HepG2 (cell line): Measurements from ENCODE around the gene P2RX6. TPM values are rescaled to one million over a fixed set of nuclear protein-coding genes. Genes with fewer than 3 reads are reported as not detected.

Source experiments
- ELF4 ChIP-seq: sonication (generic); formaldehyde crosslinking; IDR thresholded peaks from 2 replicates; pipeline ENCODE4 v1.5.0; 2020; ENCODE audit warnings: missing genetic modification reagents, mild to moderate bottlenecking, moderate library complexity, borderline replicate concordance
- EP300 ChIP-seq, 3 experiments: sonication (generic) in 1 of 3; formaldehyde crosslinking in 1 of 3; IDR thresholded peaks; 2 replicates each; pipeline versions ENCODE4 v1.5.1 to v1.6.1; 2011 to 2020; ENCODE audit warnings: low read depth in 2 of 3, low read length in 2 of 3, borderline replicate concordance in 1 of 3, improper control_type of control experiment in 1 of 3, mild to moderate bottlenecking in 1 of 3, missing genetic modification reagents in 1 of 3, moderate library complexity in 1 of 3
- FOXO1 ChIP-seq: sonication (generic); formaldehyde crosslinking; IDR thresholded peaks from 2 replicates; pipeline ENCODE4 v1.4.0; 2020; ENCODE audit warnings: missing genetic modification reagents
- HMGA1 ChIP-seq: sonication (generic); formaldehyde crosslinking; conservative IDR thresholded peaks from 2 replicates; pipeline ENCODE4 v1.4.0; 2020; ENCODE audit warnings: missing genetic modification reagents
- HOXD1 ChIP-seq: sonication (generic); formaldehyde crosslinking; IDR thresholded peaks from 2 replicates; pipeline ENCODE4 v1.5.0; 2020; ENCODE audit warnings: missing genetic modification reagents
- KDM1A ChIP-seq: IDR thresholded peaks from 2 replicates; pipeline ENCODE4 v1.6.1; 2016; ENCODE audit warnings: missing compliant biosample characterization
- PAWR ChIP-seq: sonication (generic); formaldehyde crosslinking; IDR thresholded peaks from 2 replicates; pipeline ENCODE4 v1.4.0; 2020; ENCODE audit warnings: missing genetic modification reagents, mild to moderate bottlenecking, borderline replicate concordance
- RARG ChIP-seq: sonication (generic); formaldehyde crosslinking; IDR thresholded peaks from 2 replicates; pipeline ENCODE4 v1.4.0; 2020; ENCODE audit warnings: low read depth, mild to moderate bottlenecking, missing genetic modification reagents
- SUZ12 ChIP-seq: fragments of 150-350 bp; IDR thresholded peaks from 2 replicates; pipeline ENCODE4 v1.6.1; 2014; ENCODE audit warnings: low read depth, low read length
- TFAP4 ChIP-seq: sonication (generic); IDR thresholded peaks from 2 replicates; pipeline ENCODE4 v1.6.1; 2016; ENCODE audit warnings: low read depth, borderline replicate concordance
- ZBTB21 ChIP-seq: sonication (generic); formaldehyde crosslinking; IDR thresholded peaks from 2 replicates; pipeline ENCODE4 v1.4.0; 2020; ENCODE audit warnings: missing genetic modification reagents
- ZBTB34 ChIP-seq: sonication (generic); formaldehyde crosslinking; IDR thresholded peaks from 2 replicates; pipeline ENCODE4 v1.8.0; 2022; ENCODE audit warnings: mild to moderate bottlenecking, missing genetic modification reagents
- ZKSCAN1 ChIP-seq: fragments of 150-350 bp; IDR thresholded peaks from 2 replicates; pipeline ENCODE4 v1.6.1; 2014; ENCODE audit warnings: low read length
- ZNF160 ChIP-seq: sonication (generic); formaldehyde crosslinking; IDR thresholded peaks from 2 replicates; pipeline ENCODE4 v1.8.0; 2022; ENCODE audit warnings: mild to moderate bottlenecking, inconsistent platforms, missing genetic modification reagents
- ZNF33B ChIP-seq: sonication (generic); formaldehyde crosslinking; IDR thresholded peaks from 2 replicates; pipeline ENCODE4 v1.5.1; 2020; ENCODE audit warnings: mild to moderate bottlenecking, missing genetic modification reagents
- ZNF383 ChIP-seq: sonication (generic); formaldehyde crosslinking; IDR thresholded peaks from 2 replicates; pipeline ENCODE4 v1.4.0; 2020; ENCODE audit warnings: missing genetic modification reagents, mild to moderate bottlenecking, borderline replicate concordance
- ZNF607 ChIP-seq: sonication (generic); formaldehyde crosslinking; IDR thresholded peaks from 2 replicates; pipeline ENCODE4 v1.5.1; 2020; ENCODE audit warnings: missing genetic modification reagents, mild to moderate bottlenecking, borderline replicate concordance
- ZSCAN21 ChIP-seq: sonication (generic); formaldehyde crosslinking; IDR thresholded peaks from 2 replicates; pipeline ENCODE4 v1.8.0; 2022; ENCODE audit warnings: mild to moderate bottlenecking, missing genetic modification reagents, moderate library complexity, borderline replicate concordance
- polyA plus RNA-seq, 8 experiments: library from polyadenylated mRNA; depleted of rRNA in 3 of 8; stranded (reverse) in 7 of 8; unstranded in 1 of 8; fragments of >200 nt; fragmentation: Illumina TruSeq in 4 of 8; extraction: Trizol in 4 of 8; gene quantifications; 2 replicates each; pipeline versions ENCODE4 v1.2.1 to v1.2.3, GENCODE V29; 2011 to 2016; ENCODE audit warnings: low read depth in 4 of 8, missing spikeins in 1 of 8, mixed read lengths in 1 of 8; ENCODE audit not compliant: insufficient read depth in 1 of 8
- total RNA-seq, 5 experiments: library from RNA; depleted of rRNA; stranded (reverse); fragments of >200 nt; fragmentation: Illumina TruSeq; extraction: Trizol; gene quantifications; 2 replicates each; pipeline ENCODE4 v1.2.3, GENCODE V29; 2016; ENCODE audit warnings: low read depth in 1 of 5
- TF ChIP-seq, protein P1 (sequence below): sonication (generic); formaldehyde crosslinking; IDR thresholded peaks from 2 replicates; pipeline ENCODE4 v1.4.0; 2020; ENCODE audit warnings: mild to moderate bottlenecking, missing genetic modification reagents, borderline replicate concordance
- TF ChIP-seq, protein P2 (sequence below): sonication (generic); formaldehyde crosslinking; IDR thresholded peaks from 2 replicates; pipeline ENCODE4 v1.8.1; 2023; ENCODE audit warnings: missing genetic modification reagents, inconsistent platforms, borderline replicate concordance

Gene P2RX6
- total and polyA plus RNA-seq, 2 of the 13 experiments (the other 11 are each of a cell fraction or from before 2014, with no cell fraction given) = 0.04 to 0.12 TPM

- TF ChIP-seq ZNF160 (CRISPR knock-in tag) (peak; percentile 88), ELF4 (CRISPR knock-in tag) (no peak; the same call in 1 of the 2 replicates), ZKSCAN1 (no peak), ZSCAN21 (peak; percentile 87; the same call in 1 of the 2 replicates), KDM1A (no peak), HOXD1 (no peak; the same call in 1 of the 2 replicates), FOXO1 (CRISPR knock-in tag) (peak; percentile 65; the same call in 1 of the 2 replicates), ZBTB34 (CRISPR knock-in tag) (peak; percentile 93), ZBTB21 (CRISPR knock-in tag) (no peak), TFAP4 (no peak), ZNF33B (CRISPR knock-in tag) (no peak; the same call in 1 of the 2 replicates), RARG (CRISPR knock-in tag) (no peak), HMGA1 (CRISPR knock-in tag) (no peak), EP300 (IDR thresholded peaks at IDR 0.05; ENCODE audit: low read depth in 2 of 2, low read length in 2 of 2) (peak in 1 of 2 experiments; percentile 13; a peak in 1 of 4 replicates), EP300 (CRISPR knock-in tag; IDR thresholded peaks at IDR 0.05; ENCODE audit: borderline replicate concordance) (peak; percentile 41), ZNF607 (CRISPR knock-in tag) (peak; percentile 97), PAWR (CRISPR knock-in tag) (peak; percentile 86; the same call in 1 of the 2 replicates), ZNF383 (CRISPR knock-in tag) (no peak), SUZ12 (peak; percentile 55)
- TF ChIP-seq, protein P1, sequence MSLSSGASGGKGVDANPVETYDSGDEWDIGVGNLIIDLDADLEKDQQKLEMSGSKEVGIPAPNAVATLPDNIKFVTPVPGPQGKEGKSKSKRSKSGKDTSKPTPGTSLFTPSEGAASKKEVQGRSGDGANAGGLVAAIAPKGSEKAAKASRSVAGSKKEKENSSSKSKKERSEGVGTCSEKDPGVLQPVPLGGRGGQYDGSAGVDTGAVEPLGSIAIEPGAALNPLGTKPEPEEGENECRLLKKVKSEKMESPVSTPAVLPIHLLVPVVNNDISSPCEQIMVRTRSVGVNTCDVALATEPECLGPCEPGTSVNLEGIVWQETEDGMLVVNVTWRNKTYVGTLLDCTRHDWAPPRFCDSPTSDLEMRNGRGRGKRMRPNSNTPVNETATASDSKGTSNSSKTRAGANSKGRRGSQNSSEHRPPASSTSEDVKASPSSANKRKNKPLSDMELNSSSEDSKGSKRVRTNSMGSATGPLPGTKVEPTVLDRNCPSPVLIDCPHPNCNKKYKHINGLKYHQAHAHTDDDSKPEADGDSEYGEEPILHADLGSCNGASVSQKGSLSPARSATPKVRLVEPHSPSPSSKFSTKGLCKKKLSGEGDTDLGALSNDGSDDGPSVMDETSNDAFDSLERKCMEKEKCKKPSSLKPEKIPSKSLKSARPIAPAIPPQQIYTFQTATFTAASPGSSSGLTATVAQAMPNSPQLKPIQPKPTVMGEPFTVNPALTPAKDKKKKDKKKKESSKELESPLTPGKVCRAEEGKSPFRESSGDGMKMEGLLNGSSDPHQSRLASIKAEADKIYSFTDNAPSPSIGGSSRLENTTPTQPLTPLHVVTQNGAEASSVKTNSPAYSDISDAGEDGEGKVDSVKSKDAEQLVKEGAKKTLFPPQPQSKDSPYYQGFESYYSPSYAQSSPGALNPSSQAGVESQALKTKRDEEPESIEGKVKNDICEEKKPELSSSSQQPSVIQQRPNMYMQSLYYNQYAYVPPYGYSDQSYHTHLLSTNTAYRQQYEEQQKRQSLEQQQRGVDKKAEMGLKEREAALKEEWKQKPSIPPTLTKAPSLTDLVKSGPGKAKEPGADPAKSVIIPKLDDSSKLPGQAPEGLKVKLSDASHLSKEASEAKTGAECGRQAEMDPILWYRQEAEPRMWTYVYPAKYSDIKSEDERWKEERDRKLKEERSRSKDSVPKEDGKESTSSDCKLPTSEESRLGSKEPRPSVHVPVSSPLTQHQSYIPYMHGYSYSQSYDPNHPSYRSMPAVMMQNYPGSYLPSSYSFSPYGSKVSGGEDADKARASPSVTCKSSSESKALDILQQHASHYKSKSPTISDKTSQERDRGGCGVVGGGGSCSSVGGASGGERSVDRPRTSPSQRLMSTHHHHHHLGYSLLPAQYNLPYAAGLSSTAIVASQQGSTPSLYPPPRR = no peak
- TF ChIP-seq, protein P2, sequence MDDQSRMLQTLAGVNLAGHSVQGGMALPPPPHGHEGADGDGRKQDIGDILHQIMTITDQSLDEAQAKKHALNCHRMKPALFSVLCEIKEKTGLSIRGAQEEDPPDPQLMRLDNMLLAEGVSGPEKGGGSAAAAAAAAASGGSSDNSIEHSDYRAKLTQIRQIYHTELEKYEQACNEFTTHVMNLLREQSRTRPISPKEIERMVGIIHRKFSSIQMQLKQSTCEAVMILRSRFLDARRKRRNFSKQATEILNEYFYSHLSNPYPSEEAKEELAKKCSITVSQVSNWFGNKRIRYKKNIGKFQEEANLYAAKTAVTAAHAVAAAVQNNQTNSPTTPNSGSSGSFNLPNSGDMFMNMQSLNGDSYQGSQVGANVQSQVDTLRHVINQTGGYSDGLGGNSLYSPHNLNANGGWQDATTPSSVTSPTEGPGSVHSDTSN = peak; percentile 42; the same call in 1 of the 2 replicates
These were observed 33.0 kb upstream of the P2RX6 start, which contains the start of gene LZTR1 (continued) for GRCh38 chr22:20981787-20982562.
